Measurements from ENCODE around the gene IL1RL2. TPM values are rescaled to one million over a fixed set of nuclear protein-coding genes. Genes with fewer than 3 reads are reported as not detected.

IL1RL2 gene
- total RNA-seq, 1 donor = 0.31 TPM

DNA sequence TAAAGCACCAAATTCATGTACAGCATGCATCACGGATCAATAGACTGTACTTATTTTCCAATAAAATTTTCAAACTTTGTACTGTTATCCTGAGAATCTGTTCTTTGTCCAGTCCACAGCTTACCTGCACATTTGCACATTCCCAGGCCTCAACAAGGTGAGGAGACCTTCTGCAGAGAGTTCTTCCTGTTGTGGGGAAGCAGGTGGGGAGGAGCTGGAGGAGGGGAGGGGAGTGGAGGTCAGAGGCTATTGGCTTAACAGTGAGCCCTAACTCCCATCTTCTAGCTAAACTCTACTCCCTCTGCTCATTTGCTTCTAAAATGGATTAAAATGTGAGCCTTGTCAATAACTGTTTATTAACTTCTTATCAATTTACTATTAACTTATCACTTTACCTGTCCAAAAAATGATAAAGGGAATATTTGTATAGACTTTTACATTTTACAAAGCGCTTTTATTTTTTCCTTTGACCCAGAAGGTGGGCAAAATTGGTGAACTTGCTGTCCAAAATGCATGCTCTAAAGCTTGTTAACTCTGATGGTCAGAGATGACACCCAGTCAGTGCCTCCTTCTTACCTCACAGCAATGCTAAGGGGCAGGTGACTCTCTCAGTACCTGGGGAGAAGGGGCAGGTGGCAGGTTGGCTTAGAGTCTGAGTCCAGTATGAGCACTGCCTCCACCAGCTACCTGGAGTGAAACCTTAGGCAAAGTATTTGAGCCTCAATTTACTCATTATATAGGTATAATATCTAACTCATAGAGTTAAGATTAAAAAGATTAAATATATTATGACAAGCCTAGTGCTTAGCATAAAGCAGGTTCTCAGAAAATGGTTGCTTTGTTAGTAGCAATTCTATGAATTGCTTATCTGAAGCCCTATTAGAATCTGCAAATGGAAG is 6.8 kb upstream of the IL1RL2 start:
- no peaks in the 10 kb centered on the region for H3K9me3 ChIP-seq (ENCODE audit: low read depth, low read length)
- H3K27me3 ChIP-seq (ENCODE audit: insufficient read depth, low read length) = peaks cover 6% of the 10 kb centered on the region
- H3K4me3 ChIP-seq (ENCODE audit: low read length) = no peak overlapping the region
- H3K4me1 ChIP-seq (ENCODE audit: insufficient read depth, low read length) = no peaks in the 10 kb centered on the region

DNA sequence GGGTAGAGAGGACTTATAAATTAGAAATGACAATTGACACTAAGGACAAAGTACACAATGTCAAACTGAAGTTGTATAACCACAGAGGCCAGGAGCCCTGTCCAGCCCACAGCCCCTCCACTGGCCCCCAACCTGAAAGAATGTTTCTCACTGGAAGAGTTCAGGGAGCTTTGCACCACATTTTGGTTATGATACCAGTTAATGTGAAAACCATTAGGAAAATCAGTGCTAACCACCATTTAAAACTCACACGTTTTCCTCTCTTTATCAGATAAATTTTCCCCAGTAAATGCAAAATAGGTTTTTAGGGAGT is 6.2 kb upstream of the IL1RL2 start:
- no peaks in the 10 kb centered on the region for H3K4me1 ChIP-seq (ENCODE audit: insufficient read depth, low read length)
- peaks cover 6% of the 10 kb centered on the region for H3K27me3 ChIP-seq (ENCODE audit: insufficient read depth, low read length)
- H3K9me3 ChIP-seq (ENCODE audit: low read depth, low read length) = no peaks in the 10 kb centered on the region
- no peak overlapping the region for H3K4me3 ChIP-seq (ENCODE audit: low read length)

DNA sequence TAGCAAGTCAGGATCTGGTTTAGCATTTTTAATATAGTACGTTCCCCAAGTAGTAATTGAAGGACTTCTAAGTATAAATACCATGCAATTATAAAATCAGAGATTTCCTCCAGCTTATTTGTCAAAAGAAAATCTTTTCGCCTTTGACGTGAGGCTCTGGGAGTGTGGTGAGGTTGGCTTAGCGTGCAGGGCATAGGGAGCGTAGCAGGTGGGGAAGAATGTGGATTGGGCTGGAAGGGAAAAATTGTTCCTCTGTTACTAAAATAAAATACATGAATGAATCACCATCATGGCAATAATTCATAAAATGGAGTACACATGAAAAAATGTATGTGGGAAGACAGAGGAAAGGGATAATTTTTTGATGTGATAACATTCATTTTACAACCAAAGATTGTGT is 5.4 kb upstream of the IL1RL2 start:
- H3K9me3 ChIP-seq (ENCODE audit: low read depth, low read length) = no peaks in the 10 kb centered on the region
- H3K4me1 ChIP-seq (ENCODE audit: insufficient read depth, low read length) = no peaks in the 10 kb centered on the region
- H3K27me3 ChIP-seq (ENCODE audit: insufficient read depth, low read length) = peaks cover 6% of the 10 kb centered on the region
- H3K4me3 ChIP-seq (ENCODE audit: low read length) = no peak overlapping the region

DNA sequence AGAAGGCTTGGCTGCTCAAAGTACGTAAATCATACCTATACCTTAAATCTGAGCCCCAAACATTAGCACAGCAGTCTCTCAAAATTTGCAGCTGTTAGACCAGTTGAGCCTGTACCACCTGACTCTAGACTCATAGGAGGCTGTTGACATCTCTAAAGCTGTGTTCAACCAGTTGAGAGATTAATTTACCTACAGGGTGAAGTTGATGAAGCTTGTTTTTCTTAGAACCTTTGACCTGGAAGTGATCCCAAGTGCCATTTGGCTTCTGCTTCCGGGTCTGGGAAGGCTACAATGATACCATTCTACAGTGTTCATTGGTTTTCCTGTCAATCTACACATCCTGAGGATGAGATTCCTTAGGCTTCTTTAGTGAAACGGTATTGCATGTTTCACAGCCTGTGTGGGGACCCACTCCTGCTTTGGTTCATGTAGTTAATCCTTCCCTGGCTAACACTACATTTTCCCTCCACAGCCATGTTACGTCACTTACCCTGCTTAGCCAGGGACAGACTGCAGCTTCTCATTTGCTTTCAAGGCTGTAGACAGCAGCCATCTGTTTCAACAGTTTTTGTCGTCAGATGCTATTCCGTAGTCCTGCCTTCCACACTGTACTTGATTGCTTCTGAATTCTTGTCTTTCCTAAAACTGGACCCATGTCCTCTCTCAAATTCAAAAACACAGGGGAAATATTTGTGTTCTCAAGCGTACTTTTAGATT is 4.7 kb upstream of the IL1RL2 start:
- H3K9me3 ChIP-seq (ENCODE audit: low read depth, low read length) = no peaks in the 10 kb centered on the region
- H3K27me3 ChIP-seq (ENCODE audit: insufficient read depth, low read length) = peaks cover 6% of the 10 kb centered on the region

DNA sequence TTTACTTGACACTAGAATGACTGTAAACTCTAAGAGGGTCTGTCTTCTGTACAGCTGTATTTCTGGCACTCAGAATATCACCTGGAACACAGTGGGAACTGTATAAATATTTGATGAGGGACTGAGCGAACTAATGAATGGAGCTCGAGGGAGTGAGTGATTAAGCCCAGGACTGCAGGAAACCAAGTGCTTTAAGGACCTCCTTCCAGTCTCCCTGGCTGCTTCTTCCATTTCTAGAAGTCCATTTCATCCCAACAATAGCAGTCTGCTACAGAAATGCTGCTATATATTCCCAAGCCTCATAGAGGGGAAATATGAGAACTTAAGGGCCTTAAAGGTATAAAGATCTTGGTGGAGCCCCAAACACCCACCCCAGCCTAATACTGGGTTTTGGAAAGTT is 2.8 kb upstream of the IL1RL2 start:
- peaks cover 10% of the 10 kb centered on the region for H3K27me3 ChIP-seq (ENCODE audit: insufficient read depth, low read length)
- H3K4me1 ChIP-seq (ENCODE audit: insufficient read depth, low read length) = peaks cover 11% of the 10 kb centered on the region
- no peak overlapping the region for H3K4me3 ChIP-seq (ENCODE audit: low read length)
- no peaks in the 10 kb centered on the region for H3K9me3 ChIP-seq (ENCODE audit: low read depth, low read length)

More for the DNA sequence above, 4.7 kb upstream of the IL1RL2 start:
- no peak overlapping the region for H3K4me3 ChIP-seq (ENCODE audit: low read length)
- H3K4me1 ChIP-seq (ENCODE audit: insufficient read depth, low read length) = peaks cover under 1% of the 10 kb centered on the region

DNA sequence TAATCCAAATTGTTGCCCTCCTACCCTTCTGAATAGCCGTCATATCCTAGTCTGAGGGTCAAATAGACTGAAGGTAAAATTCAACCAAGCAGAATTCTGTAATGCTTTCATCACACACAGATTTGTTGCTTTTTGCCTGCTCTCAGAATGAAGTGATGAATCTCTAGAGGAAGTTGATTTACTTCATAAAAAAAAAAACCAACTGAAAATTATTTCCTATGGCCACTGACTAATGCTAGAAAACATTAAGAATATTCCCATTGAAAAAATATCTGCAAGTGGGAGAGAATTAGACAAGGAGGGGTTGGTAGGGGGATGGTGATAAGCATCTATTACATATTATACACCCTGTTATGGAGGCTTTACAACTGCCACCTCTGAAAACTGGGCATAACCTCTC is 2.3 kb upstream of the IL1RL2 start:
- Histone ChIP-seq H3K9me3 (ENCODE audit: low read depth, low read length) (no peaks in the 10 kb centered on the region), H3K4me3 (ENCODE audit: low read length) (no peak overlapping the region), H3K27me3 (ENCODE audit: insufficient read depth, low read length) (peaks cover 10% of the 10 kb centered on the region), H3K4me1 (ENCODE audit: insufficient read depth, low read length) (peaks cover 11% of the 10 kb centered on the region)

DNA sequence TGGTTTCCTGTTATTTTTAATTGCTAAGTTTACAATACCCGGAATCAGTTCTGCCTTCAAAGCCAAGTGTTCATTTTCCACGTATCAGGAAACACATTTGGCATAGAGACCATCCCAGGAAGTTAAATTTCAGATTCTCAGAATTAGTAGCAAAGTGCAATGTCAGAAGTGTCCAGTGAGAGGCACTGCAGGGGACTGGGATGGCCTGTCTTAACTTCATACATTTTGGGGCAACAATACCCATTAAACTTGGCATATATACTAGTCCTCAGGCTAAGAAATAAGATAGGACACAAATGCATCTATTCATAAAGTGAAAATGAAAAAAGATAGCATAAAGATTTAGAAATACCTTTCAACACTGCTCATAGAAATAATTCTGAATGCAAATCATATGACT is 1.5 kb upstream of the IL1RL2 start:
- Histone ChIP-seq H3K4me1 (ENCODE audit: insufficient read depth, low read length) (peaks cover 11% of the 10 kb centered on the region), H3K4me3 (ENCODE audit: low read length) (no peak overlapping the region), H3K27me3 (ENCODE audit: insufficient read depth, low read length) (peaks cover 10% of the 10 kb centered on the region), H3K9me3 (ENCODE audit: low read depth, low read length) (no peaks in the 10 kb centered on the region)

DNA sequence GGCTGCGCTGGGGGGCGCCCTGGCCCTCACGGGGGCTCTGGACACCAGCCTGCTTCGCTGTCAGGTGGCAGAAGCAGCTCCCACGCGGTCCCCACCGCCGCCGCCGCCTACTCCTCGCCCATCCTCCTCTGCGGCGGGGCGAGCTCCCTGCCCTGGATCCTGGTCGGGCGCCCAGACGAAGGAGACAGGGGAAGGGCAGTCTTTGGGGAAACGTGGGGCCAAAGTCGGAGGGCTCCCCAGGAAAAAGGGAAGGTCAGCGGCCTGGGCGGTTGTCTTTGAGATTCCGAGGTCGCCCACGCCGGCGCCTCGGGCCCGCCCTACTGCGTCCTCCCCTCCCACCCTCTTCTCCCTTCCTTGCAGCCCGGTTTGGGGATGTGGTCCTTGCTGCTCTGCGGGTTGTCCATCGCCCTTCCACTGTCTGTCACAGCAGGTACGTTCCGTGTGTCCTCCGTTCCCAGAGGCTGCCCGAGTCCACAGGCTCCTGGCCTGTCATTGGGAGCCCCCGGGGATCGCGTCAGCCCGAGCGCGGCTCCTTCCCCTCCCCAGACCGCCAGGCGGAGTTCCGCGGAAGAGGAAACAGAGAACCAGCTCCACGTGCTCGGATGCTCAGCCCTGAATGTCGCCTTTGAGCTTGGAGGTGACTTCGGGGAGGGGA is 800 bp downstream of the IL1RL2 start:
- Histone ChIP-seq H3K27me3 (ENCODE audit: insufficient read depth, low read length) (peaks cover 13% of the 10 kb centered on the region), H3K4me3 (ENCODE audit: low read length) (peak overlapping the region; percentile 3), H3K4me1 (ENCODE audit: insufficient read depth, low read length) (peaks cover 11% of the 10 kb centered on the region), H3K9me3 (ENCODE audit: low read depth, low read length) (no peaks in the 10 kb centered on the region)

DNA sequence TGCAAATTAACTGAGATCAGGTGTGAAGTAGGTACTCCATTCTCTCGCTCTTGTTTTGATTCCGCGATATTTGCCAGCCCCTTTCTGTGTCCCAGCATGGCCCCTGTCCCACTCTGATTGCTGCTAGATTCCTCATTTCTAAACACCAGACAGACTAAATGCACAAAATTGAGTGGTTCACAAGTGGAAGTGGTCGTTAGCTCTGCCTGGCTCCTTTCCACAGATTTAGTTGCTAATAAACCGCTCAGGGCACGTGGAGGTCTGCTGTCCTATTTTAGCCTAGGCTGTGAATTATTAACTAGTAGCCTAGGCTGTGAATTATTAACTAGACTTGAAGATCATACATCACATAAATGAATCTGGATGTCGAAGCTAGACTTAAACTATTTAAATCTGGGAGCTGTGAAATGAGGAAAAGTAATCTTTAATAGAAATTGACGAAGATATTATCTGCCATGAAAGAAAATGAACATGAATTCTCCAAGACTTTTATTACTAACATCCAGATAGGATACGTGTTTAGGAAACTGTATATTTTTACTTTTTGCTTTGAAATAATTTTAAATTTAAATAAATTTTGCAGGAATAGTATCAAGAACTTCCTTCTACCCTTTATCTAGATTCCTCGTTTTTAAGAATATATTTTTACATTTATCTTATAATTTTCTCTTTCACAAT is 3.7 kb downstream of the IL1RL2 start:
- Histone ChIP-seq H3K9me3 (ENCODE audit: low read depth, low read length) (no peaks in the 10 kb centered on the region), H3K4me1 (ENCODE audit: insufficient read depth, low read length) (peaks cover 11% of the 10 kb centered on the region), H3K27me3 (ENCODE audit: insufficient read depth, low read length) (peaks cover 6% of the 10 kb centered on the region), H3K4me3 (ENCODE audit: low read length) (no peak overlapping the region)

DNA sequence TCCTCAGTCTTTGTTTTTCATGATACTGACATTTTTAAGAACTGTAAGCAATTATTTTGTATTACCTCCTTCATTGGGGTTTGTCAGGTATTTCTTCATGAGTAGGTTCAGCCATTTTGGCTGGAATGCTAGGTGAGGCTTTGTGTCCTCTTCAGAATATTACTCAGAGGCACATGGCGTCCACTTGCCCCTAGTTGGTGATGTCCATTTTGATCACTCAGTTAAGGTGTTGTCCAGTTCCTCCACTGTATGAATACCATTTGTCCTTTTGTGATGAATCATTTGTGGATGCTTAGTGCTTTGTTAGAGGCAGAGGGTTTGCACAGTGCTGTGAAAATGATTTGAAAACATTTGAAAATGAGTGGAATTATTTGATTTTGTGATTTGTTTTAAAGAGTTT is 4.7 kb downstream of the IL1RL2 start:
- H3K27me3 ChIP-seq (ENCODE audit: insufficient read depth, low read length) = peaks cover 6% of the 10 kb centered on the region
- peaks cover 11% of the 10 kb centered on the region for H3K4me1 ChIP-seq (ENCODE audit: insufficient read depth, low read length)
- no peaks in the 10 kb centered on the region for H3K9me3 ChIP-seq (ENCODE audit: low read depth, low read length)
- H3K4me3 ChIP-seq (ENCODE audit: low read length) = no peak overlapping the region

DNA sequence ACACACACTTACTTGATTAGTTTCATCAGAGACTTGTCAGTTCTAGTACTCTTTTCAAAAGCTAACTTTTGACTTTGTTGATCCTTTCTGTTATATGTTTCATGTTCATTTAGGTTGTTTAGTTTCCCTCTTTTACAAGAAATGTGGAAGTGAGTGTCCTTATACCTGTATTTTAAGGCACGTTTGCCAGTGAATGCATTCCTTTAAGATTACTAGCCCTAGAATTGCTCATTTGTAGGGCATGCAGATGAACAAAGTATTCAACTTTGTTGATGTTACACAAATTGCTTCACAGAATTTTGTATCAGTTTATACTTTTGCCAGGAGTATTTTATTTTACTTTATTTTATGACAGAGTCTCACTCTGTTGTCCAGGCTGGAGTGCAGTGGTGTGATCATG is 6.3 kb downstream of the IL1RL2 start:
- Histone ChIP-seq H3K4me3 (ENCODE audit: low read length) (no peak overlapping the region), H3K9me3 (ENCODE audit: low read depth, low read length) (no peaks in the 10 kb centered on the region), H3K27me3 (ENCODE audit: insufficient read depth, low read length) (peaks cover 6% of the 10 kb centered on the region), H3K4me1 (ENCODE audit: insufficient read depth, low read length) (peaks cover under 1% of the 10 kb centered on the region)

DNA sequence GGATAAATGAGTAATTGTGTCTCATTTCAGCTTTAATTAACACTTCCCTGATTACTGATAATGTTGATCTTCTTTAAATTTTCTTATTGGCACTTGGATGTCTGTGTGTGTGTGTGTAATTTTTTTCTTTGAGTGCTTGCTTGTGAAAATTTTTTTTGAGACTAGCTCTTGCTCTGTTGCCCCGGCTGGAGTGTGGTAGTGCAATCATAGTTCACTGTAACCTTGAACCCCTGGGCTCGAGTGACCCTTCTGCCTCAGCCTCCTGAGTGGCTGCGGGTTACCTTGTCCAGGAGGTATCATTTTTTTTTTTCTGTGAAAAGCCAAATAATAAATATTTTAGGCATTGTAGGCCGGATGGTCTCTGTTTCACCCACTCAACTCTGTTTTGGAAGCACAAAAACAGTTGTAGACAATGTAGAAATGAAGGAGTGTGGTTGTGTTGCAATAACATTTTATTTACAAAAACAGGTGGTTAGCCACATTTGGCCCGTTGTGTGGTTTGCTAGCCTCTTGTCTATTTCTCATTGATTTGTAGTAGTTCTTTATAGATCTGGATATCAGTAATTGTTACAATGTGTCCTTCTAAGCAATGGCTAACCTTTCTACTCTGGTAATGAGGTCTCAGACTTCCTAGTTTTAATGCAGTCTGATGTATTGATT is 7.9 kb downstream of the IL1RL2 start:
- no peak overlapping the region for H3K4me3 ChIP-seq (ENCODE audit: low read length)
- H3K9me3 ChIP-seq (ENCODE audit: low read depth, low read length) = no peaks in the 10 kb centered on the region
- H3K4me1 ChIP-seq (ENCODE audit: insufficient read depth, low read length) = no peaks in the 10 kb centered on the region
- H3K27me3 ChIP-seq (ENCODE audit: insufficient read depth, low read length) = peaks cover 2% of the 10 kb centered on the region

DNA sequence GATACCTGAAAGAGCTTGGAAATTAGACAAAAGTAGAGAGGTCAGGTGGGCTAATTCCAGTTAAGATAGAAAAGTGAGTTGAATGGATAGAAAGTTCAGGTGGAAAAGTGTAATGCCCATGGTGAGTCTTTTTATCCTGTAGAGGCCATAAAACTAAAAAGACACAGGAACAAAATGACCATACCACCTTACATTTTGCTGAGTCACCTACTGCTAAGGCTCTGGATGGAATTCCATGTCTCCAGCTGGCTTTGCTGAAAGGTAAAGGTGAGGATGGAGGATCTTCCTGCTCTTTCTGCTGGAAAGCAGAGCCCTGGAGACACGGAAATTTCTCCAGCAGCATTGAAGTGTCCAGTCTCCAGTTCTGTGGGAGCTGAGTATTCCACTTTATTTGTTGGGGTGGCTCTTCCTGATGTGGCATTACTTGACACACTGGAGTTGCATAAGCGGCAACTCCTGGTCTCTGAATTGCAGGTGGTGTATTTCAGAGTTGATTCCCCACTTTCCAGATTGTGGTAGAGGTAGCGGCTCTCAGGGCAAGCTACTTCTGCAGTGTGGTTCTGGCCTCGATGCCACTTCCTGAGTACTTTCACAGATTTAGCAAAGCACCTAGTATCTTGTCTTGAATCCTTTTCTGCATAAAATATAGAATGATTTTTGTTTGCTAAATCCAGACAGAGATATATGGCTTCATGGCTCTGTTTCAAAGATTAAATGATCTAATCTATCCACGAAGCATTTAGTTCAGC is 10.7 kb downstream of the IL1RL2 start:
- Histone ChIP-seq H3K4me3 (ENCODE audit: low read length) (no peak overlapping the region), H3K9me3 (ENCODE audit: low read depth, low read length) (no peaks in the 10 kb centered on the region), H3K4me1 (ENCODE audit: insufficient read depth, low read length) (no peaks in the 10 kb centered on the region), H3K27me3 (ENCODE audit: insufficient read depth, low read length) (no peaks in the 10 kb centered on the region)

DNA sequence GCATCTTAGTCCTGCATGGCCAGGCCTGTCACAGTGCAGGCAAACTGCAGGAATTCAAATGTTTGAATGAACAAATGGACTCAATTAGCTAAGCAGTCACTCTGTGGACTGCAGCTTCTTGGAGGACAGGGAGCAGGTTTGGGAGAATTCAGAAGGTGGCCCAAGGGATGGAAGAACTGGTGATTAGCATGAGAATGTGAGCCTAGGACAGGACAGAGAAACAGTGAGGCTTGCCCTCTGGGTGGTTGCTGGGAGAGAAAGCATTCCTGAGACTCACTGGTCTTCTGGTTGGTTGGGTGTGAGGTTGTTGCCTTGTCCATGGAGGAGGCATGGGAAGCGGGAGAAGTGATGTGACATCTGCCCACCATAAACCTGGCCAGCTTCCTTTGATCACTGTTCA is 13.7 kb downstream of the IL1RL2 start:
- Histone ChIP-seq H3K27me3 (ENCODE audit: insufficient read depth, low read length) (peaks cover 2% of the 10 kb centered on the region), H3K4me1 (ENCODE audit: insufficient read depth, low read length) (no peaks in the 10 kb centered on the region), H3K9me3 (ENCODE audit: low read depth, low read length) (no peaks in the 10 kb centered on the region)

More for the DNA sequence above, 13.7 kb downstream of the IL1RL2 start:
- H3K4me3 ChIP-seq (ENCODE audit: low read length) = no peak overlapping the region

Data from mononuclear cell (primary cell).